Urothelium cell line (cell line): ENCODE measurements around the gene CCDC197.

Experiments
- DNase-seq: peaks from one replicate; pipeline ENCODE4 v3.0.0; 2011; ENCODE audit warnings: low spot score, mixed read lengths
- FAIRE-seq: peaks from 2 replicates; lab custom pipeline; 2011; peaks lifted over from hg19 to GRCh38; lab: Jason Lieb, UNC

CCDC197 gene

GRCh38 chr14:93977171-93977570 is 19.9 kb upstream of the CCDC197 start:
- DNase-seq (no peak), FAIRE-seq (no peak)

DNA sequence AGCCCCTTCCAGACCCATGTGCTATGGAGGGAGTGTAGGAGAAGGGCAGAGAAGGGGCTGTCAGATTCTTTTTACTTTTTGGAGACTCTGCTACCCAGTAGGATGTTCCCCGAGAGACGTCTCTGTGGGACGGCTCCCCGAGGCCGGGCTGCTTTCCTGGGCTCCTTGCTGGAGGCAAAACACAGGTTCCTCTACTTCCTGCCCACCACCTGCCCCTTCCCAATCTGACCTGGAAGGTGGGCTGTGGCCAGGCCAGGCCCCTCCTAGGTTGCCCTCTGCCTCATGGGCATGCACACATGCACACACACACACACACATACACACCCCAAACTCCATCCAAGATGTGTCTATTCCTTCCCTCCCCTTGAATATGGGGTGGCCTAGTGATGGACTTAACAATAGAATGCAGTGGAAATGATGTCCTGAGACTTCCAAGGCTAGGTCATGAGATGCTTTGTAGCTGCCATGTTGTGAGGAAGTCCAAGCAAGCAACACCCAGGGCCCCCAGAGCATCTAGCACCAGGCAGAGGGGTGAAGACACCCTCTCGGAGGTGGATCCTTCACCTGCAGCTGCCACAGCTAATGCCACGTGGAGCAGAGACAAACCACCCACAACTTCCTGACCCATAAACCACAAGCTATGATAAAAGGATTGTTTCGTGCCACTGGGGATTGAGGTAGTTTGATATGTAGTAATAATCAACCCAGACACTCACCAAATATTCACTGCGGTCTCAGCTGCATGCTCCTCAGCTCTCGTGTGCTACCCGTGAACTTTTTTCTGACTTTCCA is 19.1 kb upstream of the CCDC197 start:
- DNase-seq, result no peak
- no peak for FAIRE-seq

- DNase-seq (no peak), FAIRE-seq (no peak)
Measured at GRCh38 chr14:93978735-93979134, 18.4 kb upstream of the CCDC197 start.

DNA sequence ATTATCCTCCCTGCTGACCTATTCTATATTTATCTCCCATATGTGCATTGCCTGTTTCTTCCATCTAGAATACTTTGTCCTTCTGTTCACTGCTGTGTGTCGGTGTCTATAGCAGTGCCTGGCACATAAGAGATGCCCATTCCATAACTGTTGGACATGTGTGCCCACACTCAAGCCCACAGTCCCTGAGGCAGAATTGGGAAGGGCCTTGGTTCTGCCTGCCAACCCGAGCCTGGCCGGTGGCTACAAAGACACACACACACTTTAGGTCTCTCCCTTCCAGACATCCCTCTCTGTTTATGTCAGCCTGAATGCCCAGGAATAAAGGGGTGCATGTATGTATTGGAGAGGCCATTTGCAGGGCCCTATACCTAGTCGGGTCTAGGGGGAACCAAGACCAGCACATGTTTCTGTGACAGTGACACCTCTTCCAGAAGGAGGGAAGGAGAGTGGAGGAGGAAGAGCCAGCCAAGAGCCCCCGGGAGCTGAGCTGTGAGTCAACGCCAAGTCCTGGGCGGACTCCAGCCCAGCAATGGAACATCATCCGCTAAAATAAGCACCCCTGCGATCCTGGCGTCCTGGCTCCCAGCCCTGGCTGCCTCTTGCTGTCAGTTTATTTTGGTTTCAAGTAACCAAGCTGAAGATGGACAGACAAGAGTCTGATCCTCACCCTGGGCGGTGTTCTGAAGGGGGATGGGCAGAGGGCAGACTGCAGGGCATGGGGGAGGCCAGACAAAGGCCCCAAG is 16.5 kb upstream of the CCDC197 start:
- no peak for DNase-seq
- FAIRE-seq, result no peak

GRCh38 chr14:93981316-93982229 is 15.5 kb upstream of the CCDC197 start:
- DNase-seq (no peak), FAIRE-seq (no peak)

DNA sequence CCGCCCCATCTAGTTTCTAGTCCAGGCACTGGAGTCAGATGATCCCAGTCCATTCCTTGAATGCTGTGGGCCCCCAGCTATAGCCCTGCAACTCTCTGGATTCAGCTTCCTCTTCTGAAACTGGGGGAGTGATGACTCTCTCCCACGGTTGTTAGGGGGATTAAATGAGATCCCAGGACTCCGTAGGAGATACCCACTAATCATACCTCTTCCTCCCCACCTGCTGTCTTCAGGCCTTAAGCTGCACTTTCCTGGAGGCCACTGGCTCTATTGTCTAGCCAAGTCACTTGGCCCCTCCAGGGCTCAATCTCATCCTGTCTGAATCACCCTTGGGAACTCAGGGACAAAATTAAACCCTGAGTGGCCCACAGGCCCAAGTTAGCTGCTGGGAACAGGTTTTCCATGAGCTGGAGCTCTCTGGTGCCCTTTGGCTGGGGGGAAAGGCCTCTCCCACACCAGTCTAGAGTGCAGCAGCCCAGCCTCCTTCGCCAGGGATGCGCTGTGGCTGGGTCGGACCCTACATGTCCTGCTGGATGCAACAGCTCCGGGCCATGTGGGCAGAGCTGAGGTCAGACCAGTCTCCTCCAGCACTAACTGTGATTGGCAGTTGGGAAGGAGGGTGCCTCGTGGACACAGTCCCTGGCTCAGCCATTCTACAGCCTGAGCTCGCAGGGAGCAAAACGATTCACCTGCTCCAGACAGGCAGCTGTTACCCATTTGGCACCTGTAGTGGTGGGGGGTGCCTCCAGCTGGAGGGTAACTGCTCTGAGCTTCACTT is 14.7 kb upstream of the CCDC197 start:
- no peak for FAIRE-seq
- no peak for DNase-seq

DNA sequence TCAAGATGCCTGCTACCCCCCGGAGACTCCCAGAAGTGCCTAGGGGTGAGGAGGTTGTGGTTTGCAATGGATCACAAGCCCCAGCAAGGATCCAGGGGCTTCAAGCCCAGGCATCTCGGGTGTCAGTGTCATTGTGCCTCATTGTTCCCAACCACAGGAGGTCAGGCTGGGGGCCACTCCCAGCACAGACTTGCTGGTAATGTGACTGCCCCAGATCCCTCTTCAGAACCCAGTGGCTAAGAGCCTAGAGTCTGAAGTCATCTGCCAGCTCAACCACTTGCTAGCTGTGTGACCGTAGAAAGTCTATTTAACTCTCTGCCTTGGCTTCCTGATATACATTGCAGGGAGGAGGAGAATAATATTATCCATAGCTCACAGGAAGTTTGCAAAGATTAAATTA is 13.0 kb upstream of the CCDC197 start:
- DNase-seq, result peak; percentile 7
- no peak for FAIRE-seq

DNA sequence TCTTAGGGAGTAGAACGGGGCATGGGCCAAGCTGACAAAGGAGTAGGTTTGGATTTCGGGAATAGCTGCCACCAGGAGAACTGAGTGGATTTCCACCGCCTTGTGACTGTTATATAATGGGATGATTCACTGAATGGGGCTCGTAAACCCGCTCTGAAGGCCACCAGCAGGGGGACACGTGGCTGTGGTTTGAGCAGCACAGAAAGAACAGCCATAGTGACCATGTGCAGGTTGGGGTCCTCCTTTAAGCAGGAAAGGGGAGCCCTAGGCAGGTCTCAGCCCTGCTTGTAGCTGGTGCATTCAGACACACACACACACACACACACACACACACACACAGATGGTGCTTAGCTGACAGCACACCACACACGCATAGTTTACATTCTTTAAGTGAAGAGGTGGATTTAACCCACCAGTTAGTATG is 12.1 kb upstream of the CCDC197 start:
- DNase-seq (peak; percentile 75), FAIRE-seq (no peak)

- FAIRE-seq (no peak), DNase-seq (no peak)
Measured at GRCh38 chr14:93986955-93987354, 10.1 kb upstream of the CCDC197 start.

GRCh38 chr14:93987376-93987775 is 9.7 kb upstream of the CCDC197 start:
- DNase-seq (no peak), FAIRE-seq (no peak)

GRCh38 chr14:93987815-93988476 is 9.2 kb upstream of the CCDC197 start:
- DNase-seq (no peak), FAIRE-seq (no peak)

GRCh38 chr14:93989939-93990338 is 7.2 kb upstream of the CCDC197 start:
- FAIRE-seq (no peak), DNase-seq (no peak)

GRCh38 chr14:93991212-93991611 is 5.9 kb upstream of the CCDC197 start:
- no peak for FAIRE-seq
- no peak for DNase-seq

GRCh38 chr14:93991649-93992048 is 5.5 kb upstream of the CCDC197 start:
- no peak for DNase-seq
- no peak for FAIRE-seq

GRCh38 chr14:93993382-93993781 is 3.7 kb upstream of the CCDC197 start:
- FAIRE-seq (no peak), DNase-seq (no peak)

- DNase-seq, result peak; percentile 75
- no peak for FAIRE-seq
Measured at GRCh38 chr14:93994919-93995682, 2.0 kb upstream of the CCDC197 start.

DNA sequence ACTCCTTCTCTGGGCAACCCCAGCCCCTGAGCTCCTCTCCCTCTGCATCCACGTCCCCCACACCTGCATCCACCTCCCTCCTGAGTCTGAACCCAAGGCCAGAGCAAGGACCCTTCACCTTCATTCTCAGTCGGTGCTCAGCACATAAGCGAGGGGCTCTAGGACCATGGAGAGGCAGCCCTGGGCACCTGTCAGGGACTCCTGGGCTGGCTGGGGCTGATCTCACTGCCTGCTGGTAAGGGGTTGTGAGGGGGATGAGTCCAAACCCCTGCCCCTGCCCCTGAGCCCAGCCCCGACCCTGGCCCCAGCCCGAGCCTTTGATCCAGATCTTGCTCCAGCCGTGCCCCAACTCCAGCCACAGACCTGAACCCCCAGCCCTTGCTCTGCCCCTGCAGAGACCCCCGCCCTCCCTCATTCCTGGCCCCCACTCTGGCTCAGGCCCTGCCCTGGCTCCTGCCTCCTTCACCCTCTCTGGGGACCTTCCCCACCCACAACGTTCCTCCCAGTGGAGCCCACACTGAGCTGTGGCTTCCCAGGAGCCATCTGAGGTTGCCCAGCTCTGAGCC is 888 bp upstream of the CCDC197 start:
- FAIRE-seq (no peak), DNase-seq (no peak)

- FAIRE-seq (no peak), DNase-seq (no peak)
Measured at GRCh38 chr14:93997916-93998870, 1.1 kb downstream of the CCDC197 start.
